Activated T-helper 2 cell treated with anti-CD3 and anti-CD28 coated beads, Interferon-gamma antibody, Interleukin-2, Interleukin-4, amounts not matched to agents 10 μg/mL and 5 μg/mL and 100 μg/mL, durations not matched to agents 14 hours and 24 hours and 36 hours (primary cell): Measurements from ENCODE around the gene RGMB. TPM values are rescaled to one million over a fixed set of nuclear protein-coding genes. Genes with fewer than 3 reads are reported as not detected.
A peak's percentile ranks its signal among the peaks of the same experiment; 100 is the strongest.
"Not testable (repeated sequence)": the region's sequence is repeated elsewhere in the genome, so short reads cannot be mapped to it uniquely, and the experiment has no call there.

Experiments
- DNase-seq: peaks from one replicate; pipeline ENCODE4 v3.0.0; 2021; ENCODE audit warnings: low spot score
- H3K27ac Mint-ChIP-seq: one replicate; pipeline ENCODE4 v1.8.0; 2021; ENCODE audit warnings: mixed read lengths
- H3K27me3 Mint-ChIP-seq: one replicate; pipeline ENCODE4 v1.8.0; 2021; ENCODE audit warnings: low read depth, mixed read lengths
- H3K36me3 Mint-ChIP-seq: one replicate; pipeline ENCODE4 v1.8.0; 2021; ENCODE audit warnings: low read depth, mixed read lengths
- H3K4me1 Mint-ChIP-seq: one replicate; pipeline ENCODE4 v1.8.0; 2021; ENCODE audit warnings: low read depth, mixed read lengths
- H3K4me3 Mint-ChIP-seq: one replicate; pipeline ENCODE4 v1.8.0; 2021; ENCODE audit warnings: low read depth, mild to moderate bottlenecking, moderate library complexity, mixed read lengths
- H3K9me3 Mint-ChIP-seq: one replicate; pipeline ENCODE4 v1.8.0; 2021; ENCODE audit warnings: mixed read lengths
- intact Hi-C: fragments of 100-400 bp; cut with micrococcal nuclease; formaldehyde crosslinking; loops from one replicate; pipeline ENCODE4 v1.15.1; 2023
- total RNA-seq: library from RNA; stranded (reverse); gene quantifications from 2 replicates; pipeline ENCODE4 v1.2.3, GENCODE V29; 2022

Gene RGMB
- total RNA-seq, 1 donor from 2014 or later = 0.18 TPM

- intact Hi-C loops = no loop called here
- H3K4me3 Mint-ChIP-seq = no peak overlapping the region
- H3K4me1 Mint-ChIP-seq = no peaks in the 10 kb centered on the region
- H3K36me3 Mint-ChIP-seq = no peaks in the 10 kb centered on the region
- no peak for DNase-seq
- H3K27ac Mint-ChIP-seq = no peak overlapping the region
- no peaks in the 10 kb centered on the region for H3K9me3 Mint-ChIP-seq
- H3K27me3 Mint-ChIP-seq = peaks cover 8% of the 10 kb centered on the region
Observed at GRCh38 chr5:98750693-98751092, 22.8 kb upstream of the RGMB start.

- H3K4me1 Mint-ChIP-seq, H3K27me3 Mint-ChIP-seq, H3K4me3 Mint-ChIP-seq, intact Hi-C loops, H3K9me3 Mint-ChIP-seq, H3K36me3 Mint-ChIP-seq, DNase-seq, H3K27ac Mint-ChIP-seq: not testable (repeated sequence)
Observed at GRCh38 chr5:98752331-98752730, 21.1 kb upstream of the RGMB start.

- intact Hi-C loops, DNase-seq, H3K9me3 Mint-ChIP-seq, H3K4me3 Mint-ChIP-seq, H3K27me3 Mint-ChIP-seq, H3K36me3 Mint-ChIP-seq, H3K4me1 Mint-ChIP-seq, H3K27ac Mint-ChIP-seq: not testable (repeated sequence)
Observed at GRCh38 chr5:98752801-98753200, 20.7 kb upstream of the RGMB start.

- H3K27me3 Mint-ChIP-seq = peaks cover 7% of the 10 kb centered on the region
- no peaks in the 10 kb centered on the region for H3K36me3 Mint-ChIP-seq
- no peak for DNase-seq
- intact Hi-C loops = no loop called here
- no peaks in the 10 kb centered on the region for H3K4me1 Mint-ChIP-seq
- no peak overlapping the region for H3K27ac Mint-ChIP-seq
- no peaks in the 10 kb centered on the region for H3K9me3 Mint-ChIP-seq
- H3K4me3 Mint-ChIP-seq = no peak overlapping the region
Observed at GRCh38 chr5:98753507-98753906, 20.0 kb upstream of the RGMB start.

- H3K27me3 Mint-ChIP-seq = peaks cover 7% of the 10 kb centered on the region
- no peak overlapping the region for H3K27ac Mint-ChIP-seq
- no peaks in the 10 kb centered on the region for H3K4me1 Mint-ChIP-seq
- no peaks in the 10 kb centered on the region for H3K9me3 Mint-ChIP-seq
- H3K36me3 Mint-ChIP-seq = no peaks in the 10 kb centered on the region
- DNase-seq = no peak
- intact Hi-C loops = no loop called here
- H3K4me3 Mint-ChIP-seq = no peak overlapping the region
Observed at GRCh38 chr5:98755406-98755805, 18.1 kb upstream of the RGMB start.

GRCh38 chr5:98757978-98758377 is 15.5 kb upstream of the RGMB start:
- no peak for DNase-seq
- H3K9me3 Mint-ChIP-seq = no peaks in the 10 kb centered on the region
- H3K27me3 Mint-ChIP-seq = peaks cover 21% of the 10 kb centered on the region
- no peak overlapping the region for H3K4me3 Mint-ChIP-seq
- H3K4me1 Mint-ChIP-seq = no peaks in the 10 kb centered on the region
- H3K36me3 Mint-ChIP-seq = no peaks in the 10 kb centered on the region
- H3K27ac Mint-ChIP-seq = no peak overlapping the region
- intact Hi-C loops = no loop called here

- Mint-ChIP-seq H3K36me3 (no peaks in the 10 kb centered on the region), H3K4me3 (no peak overlapping the region), H3K27ac (no peak overlapping the region), H3K9me3 (no peaks in the 10 kb centered on the region), H3K4me1 (peaks cover 2% of the 10 kb centered on the region), H3K27me3 (peaks cover 42% of the 10 kb centered on the region)
- DNase-seq = no peak
- intact Hi-C loops = no loop called here
Observed at GRCh38 chr5:98763001-98763630, 10.3 kb upstream of the RGMB start.

- peaks cover 18% of the 10 kb centered on the region for H3K4me1 Mint-ChIP-seq
- H3K4me3 Mint-ChIP-seq = no peak overlapping the region
- no peaks in the 10 kb centered on the region for H3K9me3 Mint-ChIP-seq
- no peak for DNase-seq
- intact Hi-C loops = no loop called here
- H3K36me3 Mint-ChIP-seq = no peaks in the 10 kb centered on the region
- no peak overlapping the region for H3K27ac Mint-ChIP-seq
- H3K27me3 Mint-ChIP-seq = peaks cover 59% of the 10 kb centered on the region
Observed at GRCh38 chr5:98765815-98766214, 7.6 kb upstream of the RGMB start.

- H3K4me1 Mint-ChIP-seq = peaks cover 31% of the 10 kb centered on the region
- DNase-seq = no peak
- H3K36me3 Mint-ChIP-seq = no peaks in the 10 kb centered on the region
- intact Hi-C loops = no loop called here
- no peak overlapping the region for H3K4me3 Mint-ChIP-seq
- H3K27ac Mint-ChIP-seq = no peak overlapping the region
- H3K9me3 Mint-ChIP-seq = no peaks in the 10 kb centered on the region
- H3K27me3 Mint-ChIP-seq = peaks cover 66% of the 10 kb centered on the region
Observed at GRCh38 chr5:98767581-98767980, 5.9 kb upstream of the RGMB start.

- Mint-ChIP-seq H3K9me3 (no peaks in the 10 kb centered on the region), H3K27ac (no peak overlapping the region), H3K4me1 (peaks cover 38% of the 10 kb centered on the region), H3K36me3 (no peaks in the 10 kb centered on the region), H3K27me3 (peaks cover 70% of the 10 kb centered on the region), H3K4me3 (peak overlapping the region; percentile 69)
- DNase-seq = no peak
- intact Hi-C loops = loop anchor here (2.0 kb wide), 1 partner anchor 292 kb away; no protein-coding TSS in a partner anchor
Observed at GRCh38 chr5:98768160-98768959, 5.1 kb upstream of the RGMB start.

- Mint-ChIP-seq H3K36me3 (no peaks in the 10 kb centered on the region), H3K27ac (no peak overlapping the region), H3K9me3 (no peaks in the 10 kb centered on the region), H3K27me3 (peaks cover 68% of the 10 kb centered on the region), H3K4me1 (peaks cover 38% of the 10 kb centered on the region), H3K4me3 (peak overlapping the region; percentile 54)
- DNase-seq = no peak
- intact Hi-C loops = loop anchor here (2.0 kb wide), 1 partner anchor 292 kb away; no protein-coding TSS in a partner anchor
Observed at GRCh38 chr5:98768960-98769209, 4.6 kb upstream of the RGMB start.

- peaks cover 39% of the 10 kb centered on the region for H3K4me1 Mint-ChIP-seq
- H3K9me3 Mint-ChIP-seq = no peaks in the 10 kb centered on the region
- no peak overlapping the region for H3K27ac Mint-ChIP-seq
- no peak for DNase-seq
- H3K27me3 Mint-ChIP-seq = peaks cover 64% of the 10 kb centered on the region
- H3K4me3 Mint-ChIP-seq = peak overlapping the region; percentile 90
- intact Hi-C loops = loop anchor here (2.0 kb wide), 1 partner anchor 291 kb away; no protein-coding TSS in a partner anchor
- H3K36me3 Mint-ChIP-seq = no peaks in the 10 kb centered on the region
Observed at GRCh38 chr5:98769210-98769958, 4.1 kb upstream of the RGMB start.

GRCh38 chr5:98769959-98770208 is 3.6 kb upstream of the RGMB start:
- no peaks in the 10 kb centered on the region for H3K9me3 Mint-ChIP-seq
- intact Hi-C loops = loop anchor here (2.0 to 10.0 kb wide), 5 partner anchors 105 to 1588 kb away; partner anchors contain the start of gene RIOK2
- no peaks in the 10 kb centered on the region for H3K36me3 Mint-ChIP-seq
- no peak for DNase-seq
- H3K4me3 Mint-ChIP-seq = peak overlapping the region; percentile 90
- H3K27me3 Mint-ChIP-seq = peaks cover 66% of the 10 kb centered on the region
- H3K4me1 Mint-ChIP-seq = peaks cover 44% of the 10 kb centered on the region
- H3K27ac Mint-ChIP-seq = no peak overlapping the region
